ENCODE data around the gene UXS1. TPM values are rescaled to one million over a fixed set of nuclear protein-coding genes. Genes with fewer than 3 reads are reported as not detected.

UXS1 gene
- total and polyA plus RNA-seq, 2 donors (not counting 1 experiment from before 2014, with no cell fraction given): 20.3 to 44.8 TPM

DNA sequence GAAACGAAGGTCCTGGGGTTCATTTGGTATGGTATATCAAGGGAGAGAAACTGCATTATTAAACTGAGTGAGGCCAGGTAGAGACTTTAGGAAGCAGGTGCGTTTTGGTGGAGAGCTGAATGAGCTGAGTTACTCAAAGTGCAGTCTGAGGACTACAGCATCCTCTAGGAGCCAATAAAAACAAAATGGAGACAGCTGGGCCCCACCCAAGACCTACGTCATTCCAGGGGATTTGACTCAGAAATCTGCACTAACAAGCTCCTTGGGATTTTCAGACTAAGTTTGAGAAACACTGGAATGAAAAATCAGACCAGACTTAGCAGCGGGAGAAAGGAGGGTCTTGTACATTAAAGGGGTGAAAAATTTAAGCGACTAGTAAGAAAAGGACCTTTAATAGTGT, 131.5 kb downstream of the UXS1 start:
- Mint-ChIP-seq H3K4me3 (no peak overlapping the region), H3K27me3 (peaks cover 35% of the 10 kb centered on the region), H3K9me3 (ENCODE audit: insufficient read depth) (no peaks in the 10 kb centered on the region), H3K4me1 (peaks cover 13% of the 10 kb centered on the region), H3K27ac (no peak overlapping the region)
- H2AFZ ChIP-seq (ENCODE audit: insufficient read depth, low read depth, low read length, poor library complexity, severe bottlenecking): no peak overlapping the region
- ChIA-PET CTCF (no interaction called here), POLR2A (no interaction called here)
- H3K9ac ChIP-seq (ENCODE audit: low read length): no peak overlapping the region
- H3K79me2 ChIP-seq (ENCODE audit: control insufficient read depth, insufficient read depth, low read length): no peaks in the 10 kb centered on the region
- TF ChIP-seq, protein P1, sequence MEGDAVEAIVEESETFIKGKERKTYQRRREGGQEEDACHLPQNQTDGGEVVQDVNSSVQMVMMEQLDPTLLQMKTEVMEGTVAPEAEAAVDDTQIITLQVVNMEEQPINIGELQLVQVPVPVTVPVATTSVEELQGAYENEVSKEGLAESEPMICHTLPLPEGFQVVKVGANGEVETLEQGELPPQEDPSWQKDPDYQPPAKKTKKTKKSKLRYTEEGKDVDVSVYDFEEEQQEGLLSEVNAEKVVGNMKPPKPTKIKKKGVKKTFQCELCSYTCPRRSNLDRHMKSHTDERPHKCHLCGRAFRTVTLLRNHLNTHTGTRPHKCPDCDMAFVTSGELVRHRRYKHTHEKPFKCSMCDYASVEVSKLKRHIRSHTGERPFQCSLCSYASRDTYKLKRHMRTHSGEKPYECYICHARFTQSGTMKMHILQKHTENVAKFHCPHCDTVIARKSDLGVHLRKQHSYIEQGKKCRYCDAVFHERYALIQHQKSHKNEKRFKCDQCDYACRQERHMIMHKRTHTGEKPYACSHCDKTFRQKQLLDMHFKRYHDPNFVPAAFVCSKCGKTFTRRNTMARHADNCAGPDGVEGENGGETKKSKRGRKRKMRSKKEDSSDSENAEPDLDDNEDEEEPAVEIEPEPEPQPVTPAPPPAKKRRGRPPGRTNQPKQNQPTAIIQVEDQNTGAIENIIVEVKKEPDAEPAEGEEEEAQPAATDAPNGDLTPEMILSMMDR (IDR thresholded peaks at IDR 0.05): no peak
- no peak for TF ChIP-seq EZH2 (IDR thresholded peaks at IDR 0.05; ENCODE audit: borderline replicate concordance, insufficient read depth, low read depth, low read length, poor library complexity, severe bottlenecking)
- H4K20me1 ChIP-seq (ENCODE audit: control insufficient read depth, insufficient read depth, low read length, poor library complexity, severe bottlenecking): no peaks in the 10 kb centered on the region
- intact Hi-C loops (cut with micrococcal nuclease): no loop called here
- no peak for DNase-seq
- H3K36me3 ChIP-seq (replicated peaks in 1 of 2; ENCODE audit: control extremely low read depth in 1 of 2, control insufficient read depth in 1 of 2, extremely low read depth in 1 of 2, insufficient read depth in 2 of 2, low read length in 1 of 2): no peaks in the 10 kb centered on the region
- 91% methylated on average over 3 of the region's 5 CpGs for WGBS (ENCODE audit: insufficient coverage)
- ATAC-seq (ENCODE audit: low read depth): no peak
- no peak overlapping the region for H3K27ac ChIP-seq (ENCODE audit: low read length in 2 of 2)
- no peak overlapping the region for H3K4me3 ChIP-seq (ENCODE audit: control extremely low read depth in 1 of 5, extremely low read depth in 1 of 5, insufficient read depth in 1 of 5, low read depth in 2 of 5, low read length in 4 of 5)
- H3K4me2 ChIP-seq (replicated peaks; ENCODE audit: low read depth, low read length, poor library complexity, severe bottlenecking): no peak overlapping the region
- peaks cover 0 to 25% (median 16%) of the 10 kb centered on the region in 4 experiments for H3K27me3 ChIP-seq (replicated peaks in 1 of 4; ENCODE audit: control extremely low read depth in 1 of 4, control insufficient read depth in 3 of 4, insufficient read depth in 4 of 4, low read length in 3 of 4)
- H3K9me3 ChIP-seq (ENCODE audit: control extremely low read depth in 1 of 3, control insufficient read depth in 2 of 3, insufficient read depth in 1 of 3, low read length in 2 of 3): peaks cover 0 to 4% (median 0%) of the 10 kb centered on the region in 3 donors
- peaks cover 12 to 13% of the 10 kb centered on the region in 2 donors for H3K4me1 ChIP-seq (ENCODE audit: control insufficient read depth in 2 of 2, insufficient read depth in 2 of 2, low read length in 2 of 2)

- ChIA-PET POLR2A (no interaction called here), CTCF (no interaction called here)
- Mint-ChIP-seq H3K4me1 (peaks cover 17% of the 10 kb centered on the region), H3K9me3 (ENCODE audit: insufficient read depth) (no peaks in the 10 kb centered on the region), H3K4me3 (no peak overlapping the region), H3K27ac (no peak overlapping the region), H3K27me3 (peaks cover 35% of the 10 kb centered on the region)
- ATAC-seq (ENCODE audit: low read depth): no peak
- no peak overlapping the region for H3K4me3 ChIP-seq (ENCODE audit: control extremely low read depth in 1 of 5, extremely low read depth in 1 of 5, insufficient read depth in 1 of 5, low read depth in 2 of 5, low read length in 4 of 5)
- H4K20me1 ChIP-seq (ENCODE audit: control insufficient read depth, insufficient read depth, low read length, poor library complexity, severe bottlenecking): no peaks in the 10 kb centered on the region
- peaks cover 0 to 4% (median 0%) of the 10 kb centered on the region in 3 donors for H3K9me3 ChIP-seq (ENCODE audit: control extremely low read depth in 1 of 3, control insufficient read depth in 2 of 3, insufficient read depth in 1 of 3, low read length in 2 of 3)
- DNase-seq: no peak
- H3K4me2 ChIP-seq (replicated peaks; ENCODE audit: low read depth, low read length, poor library complexity, severe bottlenecking): no peak overlapping the region
- no peaks in the 10 kb centered on the region for H3K36me3 ChIP-seq (replicated peaks in 1 of 2; ENCODE audit: control extremely low read depth in 1 of 2, control insufficient read depth in 1 of 2, extremely low read depth in 1 of 2, insufficient read depth in 2 of 2, low read length in 1 of 2)
- peaks cover 0 to 21% (median 16%) of the 10 kb centered on the region in 4 experiments for H3K27me3 ChIP-seq (replicated peaks in 1 of 4; ENCODE audit: control extremely low read depth in 1 of 4, control insufficient read depth in 3 of 4, insufficient read depth in 4 of 4, low read length in 3 of 4)
- H2AFZ ChIP-seq (ENCODE audit: insufficient read depth, low read depth, low read length, poor library complexity, severe bottlenecking): no peak overlapping the region
- 98% methylated on average over 7 of the region's 9 CpGs for WGBS (ENCODE audit: insufficient coverage)
- no peak for TF ChIP-seq EZH2 (IDR thresholded peaks at IDR 0.05; ENCODE audit: borderline replicate concordance, insufficient read depth, low read depth, low read length, poor library complexity, severe bottlenecking)
- TF ChIP-seq, protein P1 (IDR thresholded peaks at IDR 0.05): no peak
- no peaks in the 10 kb centered on the region for H3K79me2 ChIP-seq (ENCODE audit: control insufficient read depth, insufficient read depth, low read length)
- peaks cover 17% of the 10 kb centered on the region in 2 donors for H3K4me1 ChIP-seq (ENCODE audit: control insufficient read depth in 2 of 2, insufficient read depth in 2 of 2, low read length in 2 of 2)
- intact Hi-C loops (cut with micrococcal nuclease): no loop called here
- no peak overlapping the region for H3K27ac ChIP-seq (ENCODE audit: low read length in 2 of 2)
- H3K9ac ChIP-seq (ENCODE audit: low read length): no peak overlapping the region
Measured at GRCh38 chr2:106061611-106062349, 132.3 kb downstream of the UXS1 start.
